Stimulated activated CD4-positive, alpha-beta T cell treated with anti-CD3 and anti-CD28 coated beads, TNF-alpha, amount 100 ng/mL, for 4 hours (primary cell): Measurements from ENCODE around the gene GCNA.
A peak's percentile ranks its signal among the peaks of the same experiment; 100 is the strongest.

Experiments used
- DNase-seq, 3 experiments: peaks; one replicate each; pipeline ENCODE4 v3.0.0-alpha.2; 2020; ENCODE audit warnings: low read depth in 3 of 3

The GCNA gene, protein sequence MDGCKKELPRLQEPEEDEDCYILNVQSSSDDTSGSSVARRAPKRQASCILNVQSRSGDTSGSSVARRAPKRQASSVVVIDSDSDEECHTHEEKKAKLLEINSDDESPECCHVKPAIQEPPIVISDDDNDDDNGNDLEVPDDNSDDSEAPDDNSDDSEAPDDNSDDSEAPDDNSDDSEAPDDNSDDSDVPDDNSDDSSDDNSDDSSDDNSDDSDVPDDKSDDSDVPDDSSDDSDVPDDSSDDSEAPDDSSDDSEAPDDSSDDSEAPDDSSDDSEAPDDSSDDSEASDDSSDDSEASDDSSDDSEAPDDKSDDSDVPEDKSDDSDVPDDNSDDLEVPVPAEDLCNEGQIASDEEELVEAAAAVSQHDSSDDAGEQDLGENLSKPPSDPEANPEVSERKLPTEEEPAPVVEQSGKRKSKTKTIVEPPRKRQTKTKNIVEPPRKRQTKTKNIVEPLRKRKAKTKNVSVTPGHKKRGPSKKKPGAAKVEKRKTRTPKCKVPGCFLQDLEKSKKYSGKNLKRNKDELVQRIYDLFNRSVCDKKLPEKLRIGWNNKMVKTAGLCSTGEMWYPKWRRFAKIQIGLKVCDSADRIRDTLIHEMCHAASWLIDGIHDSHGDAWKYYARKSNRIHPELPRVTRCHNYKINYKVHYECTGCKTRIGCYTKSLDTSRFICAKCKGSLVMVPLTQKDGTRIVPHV

DNA sequence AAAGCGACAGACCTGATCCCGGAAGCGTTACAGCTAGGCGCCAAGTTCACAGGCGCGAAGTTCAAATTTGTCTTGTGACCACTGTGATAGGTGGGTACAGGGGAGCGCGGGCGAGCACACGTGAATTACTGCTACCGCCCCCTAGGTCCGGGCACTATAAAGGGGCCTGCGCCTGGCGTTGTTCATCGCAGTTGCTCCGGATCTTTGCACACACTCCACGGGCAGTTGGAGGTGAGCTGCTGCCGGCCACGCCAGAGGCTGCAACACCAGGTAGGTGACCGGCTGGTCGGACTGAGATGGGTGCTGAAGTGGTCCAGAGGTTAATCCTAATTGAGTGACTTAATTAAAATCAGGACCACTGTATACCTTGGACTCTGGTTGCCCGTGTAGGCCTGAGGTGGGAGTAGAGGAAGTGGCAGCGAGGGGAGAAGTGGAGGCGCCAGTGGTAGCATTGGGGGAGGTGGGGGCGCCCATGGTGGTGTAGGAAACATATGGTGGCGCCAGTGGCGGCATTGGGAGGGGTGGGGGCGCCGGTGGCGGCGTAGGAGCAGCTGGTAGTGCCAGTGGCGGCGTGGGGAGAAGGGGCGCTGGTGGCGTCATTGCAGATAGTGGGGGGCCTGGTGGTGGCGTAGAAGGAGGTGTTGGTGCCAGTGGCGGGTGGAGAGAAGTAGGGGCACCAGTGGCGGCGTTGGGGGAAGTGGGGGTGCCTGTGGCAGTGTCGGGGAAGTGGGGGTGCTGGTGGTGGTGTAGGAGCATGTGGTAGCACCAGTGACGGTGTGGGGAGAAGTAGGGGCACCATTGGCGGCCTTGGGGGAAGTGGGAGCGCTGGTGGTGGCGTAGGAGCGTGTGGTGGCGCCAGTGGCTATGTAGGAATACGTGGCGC is at the start of gene GCNA:
GCNA (plus strand) TSS at position 185 of the 883 bp plus-strand sequence. CDS start 2,385 bp downstream, outside the sequence.
- no peak for DNase-seq

DNA sequence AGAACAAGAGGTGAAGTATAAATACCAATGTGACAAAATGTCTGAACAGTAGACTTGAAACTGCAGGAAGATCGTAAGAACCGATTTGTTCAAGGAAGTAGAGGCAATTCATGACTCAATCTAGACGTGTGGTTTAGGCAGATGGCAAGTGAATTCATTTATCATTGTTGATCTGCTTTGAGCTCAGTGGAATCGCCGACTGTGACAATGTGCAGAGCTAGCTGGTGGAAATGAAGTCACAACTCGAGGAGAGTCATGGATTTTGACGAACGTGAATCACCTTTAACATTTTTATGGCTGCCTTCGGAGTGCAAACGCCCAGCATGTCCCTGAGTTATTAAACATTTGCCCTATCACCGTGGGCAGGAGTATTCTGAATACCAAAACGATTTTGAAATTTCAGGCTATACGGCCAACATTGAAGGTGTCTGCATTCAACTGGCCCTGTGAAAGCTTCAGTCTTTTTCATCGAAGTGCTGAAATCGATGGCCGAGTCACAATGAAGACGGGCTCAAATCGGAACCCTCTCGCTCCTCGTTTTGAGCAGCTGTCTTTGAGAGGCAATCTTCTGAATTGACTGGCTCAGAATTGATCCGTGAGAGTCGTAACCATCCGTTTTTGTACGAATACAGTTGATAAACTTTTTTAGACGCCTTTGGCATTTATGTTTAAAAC is 46.0 kb upstream of the GCNA start:
- DNase-seq = peak in 1 of 3 experiments; percentile 41

DNA sequence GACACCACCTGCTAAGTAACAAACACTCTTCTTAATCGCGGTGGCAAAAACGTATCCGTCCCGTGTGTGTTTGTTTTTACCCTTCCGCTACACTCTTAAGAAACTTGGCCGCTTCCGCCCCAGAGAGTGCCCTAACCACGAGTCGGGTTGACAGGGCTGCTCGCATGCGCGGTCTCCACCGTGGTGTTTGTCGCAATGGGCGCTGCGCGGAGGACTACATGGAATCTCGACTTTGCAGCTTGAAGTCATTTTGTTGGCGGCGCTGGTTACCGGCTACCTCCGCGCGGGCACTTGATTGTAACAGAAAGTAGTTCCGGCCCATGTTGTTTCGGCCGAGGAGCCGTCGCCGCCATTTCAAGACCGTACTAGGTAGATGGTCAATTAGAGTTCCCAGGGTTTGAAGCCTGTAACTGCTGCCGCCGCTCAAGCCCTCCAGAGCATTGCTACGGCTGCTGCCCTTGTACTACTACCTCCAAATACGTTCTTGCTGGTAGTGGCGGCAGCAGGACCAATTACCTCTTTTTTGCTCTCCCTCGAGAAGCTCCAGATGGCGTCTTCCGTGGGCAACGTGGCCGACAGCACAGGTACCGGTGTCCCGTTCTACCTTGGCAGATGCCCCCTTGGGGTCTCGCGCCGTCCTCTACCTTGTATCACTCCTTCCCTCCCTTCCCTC is 45.3 kb upstream of the GCNA start, which contains the start of gene OGT:
OGT (plus strand) TSS at position 352 of the 673 bp plus-strand sequence; CDS start at position 548, 196 bp downstream.
- DNase-seq = peak; percentile 68 to 89 (median 82)

DNA sequence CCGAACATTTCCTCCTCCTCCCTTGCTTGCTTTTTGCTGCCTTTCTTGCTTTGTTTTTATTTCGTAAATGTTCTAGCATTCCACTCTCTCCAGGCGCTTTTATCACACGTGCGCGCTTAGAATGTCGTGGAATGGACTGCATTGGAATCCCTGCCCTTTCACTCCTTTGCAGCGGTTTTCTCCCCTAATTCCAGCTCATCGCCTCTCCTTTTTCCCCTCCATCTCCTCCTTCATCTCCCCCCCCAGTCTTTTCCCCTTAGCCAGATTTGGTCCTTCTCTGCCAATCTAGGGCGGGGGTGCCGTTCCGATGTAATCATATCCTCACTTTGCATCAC is 44.8 kb upstream of the GCNA start:
- DNase-seq = no peak

DNA sequence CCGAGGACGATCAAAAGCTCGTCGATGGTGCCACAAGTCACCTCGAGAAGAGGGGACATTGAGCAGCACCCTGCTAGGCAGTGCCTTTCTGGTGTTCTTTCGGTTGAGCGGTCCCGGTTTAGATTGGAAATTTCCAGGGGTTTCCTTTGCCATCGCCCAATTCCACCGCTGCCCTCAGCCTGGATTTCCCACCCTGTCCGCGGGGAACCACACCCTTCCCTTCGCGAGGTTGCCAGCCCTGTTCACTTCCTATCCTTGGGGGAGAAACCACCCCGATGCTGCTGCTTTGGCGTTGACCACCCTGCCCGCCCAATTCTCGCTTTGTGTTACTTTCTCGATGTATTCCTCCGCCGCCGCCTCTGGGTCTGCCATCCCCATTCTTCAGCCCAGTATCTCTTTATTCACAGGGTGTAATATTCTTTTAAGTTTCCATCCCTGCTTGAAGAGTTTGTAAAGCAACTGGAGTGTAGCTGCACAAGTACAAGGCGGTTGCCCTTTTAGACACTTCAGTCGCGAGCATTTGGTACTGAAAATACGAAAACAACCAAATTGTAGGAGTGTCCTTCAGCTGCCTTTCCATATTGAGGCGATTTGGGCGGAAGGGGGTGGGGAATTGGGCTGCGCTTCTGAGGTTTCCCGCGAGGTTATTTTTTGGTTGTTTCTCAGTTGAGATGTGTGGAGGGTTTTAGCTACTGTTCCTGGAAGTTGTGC is 44.2 kb upstream of the GCNA start:
- DNase-seq = peak in 1 of 3 experiments; percentile 39

DNA sequence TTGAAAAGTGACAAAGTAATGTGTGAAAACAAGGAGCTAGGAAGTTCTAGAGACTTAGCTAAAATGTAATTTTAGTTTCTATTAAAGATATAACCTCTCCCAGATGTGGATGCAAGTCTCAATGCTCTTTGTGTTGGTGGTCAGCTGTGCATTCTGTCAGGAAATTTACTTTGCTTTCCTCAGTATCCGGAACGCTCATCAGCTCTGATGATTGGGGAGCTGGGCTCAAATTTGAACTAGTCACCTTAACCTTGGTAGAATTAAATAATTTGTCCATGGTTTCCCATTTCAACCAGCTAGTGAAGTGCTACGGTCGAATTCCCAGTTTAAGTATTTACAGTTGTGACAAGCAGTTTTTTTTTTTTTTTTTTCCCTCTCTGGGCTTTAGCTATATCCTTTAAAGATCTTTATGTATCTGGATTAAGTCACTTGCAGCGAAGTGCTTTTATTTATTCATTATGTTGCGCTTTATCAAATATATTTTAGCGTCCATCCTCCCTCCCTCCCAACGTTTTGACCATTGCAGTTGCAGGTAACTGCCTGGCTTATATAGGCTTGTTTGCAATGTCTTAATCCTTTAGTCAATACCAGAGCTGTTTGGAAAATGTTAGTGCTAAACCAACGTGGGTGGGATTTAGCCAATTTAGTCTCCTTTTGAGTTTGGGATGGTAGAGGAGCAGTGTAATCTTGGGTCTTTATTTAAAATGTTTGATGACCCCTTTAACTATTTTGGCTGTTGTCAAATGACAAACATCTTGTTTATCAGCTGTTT is 43.3 kb upstream of the GCNA start:
- no peak for DNase-seq

DNA sequence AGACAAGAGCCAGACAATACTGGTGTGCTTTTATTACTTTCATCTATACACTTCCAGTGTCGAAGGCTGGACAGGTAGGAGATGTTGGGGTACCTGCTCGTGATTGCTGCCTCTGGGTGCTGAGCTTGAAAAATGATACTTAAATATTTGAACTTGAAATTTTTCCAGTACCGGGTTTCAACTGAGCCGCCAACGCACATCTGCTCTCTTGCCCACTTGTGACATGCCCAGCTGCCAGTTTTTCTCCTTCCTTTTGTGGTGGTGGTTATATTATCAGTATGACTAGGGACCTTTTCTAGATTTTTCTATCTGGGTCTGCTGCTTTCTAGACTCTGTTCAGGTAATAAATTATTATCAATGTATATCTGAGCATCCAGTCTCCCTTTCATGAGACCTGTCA is 42.0 kb upstream of the GCNA start:
- DNase-seq = peak in 1 of 3 experiments; percentile 19

DNA sequence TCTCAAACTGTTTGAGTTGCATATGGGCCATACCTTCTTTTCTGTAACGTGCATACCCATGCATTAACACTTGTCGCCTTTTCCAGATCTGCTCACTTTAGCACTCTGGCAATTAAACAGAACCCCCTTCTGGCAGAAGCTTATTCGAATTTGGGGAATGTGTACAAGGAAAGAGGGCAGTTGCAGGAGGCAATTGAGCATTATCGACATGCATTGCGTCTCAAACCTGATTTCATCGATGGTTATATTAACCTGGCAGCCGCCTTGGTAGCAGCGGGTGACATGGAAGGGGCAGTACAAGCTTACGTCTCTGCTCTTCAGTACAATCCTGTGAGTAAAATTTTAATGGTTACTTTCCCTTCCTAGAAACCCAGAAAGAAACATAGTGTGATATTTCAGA is 40.5 kb upstream of the GCNA start:
- DNase-seq = no peak

DNA sequence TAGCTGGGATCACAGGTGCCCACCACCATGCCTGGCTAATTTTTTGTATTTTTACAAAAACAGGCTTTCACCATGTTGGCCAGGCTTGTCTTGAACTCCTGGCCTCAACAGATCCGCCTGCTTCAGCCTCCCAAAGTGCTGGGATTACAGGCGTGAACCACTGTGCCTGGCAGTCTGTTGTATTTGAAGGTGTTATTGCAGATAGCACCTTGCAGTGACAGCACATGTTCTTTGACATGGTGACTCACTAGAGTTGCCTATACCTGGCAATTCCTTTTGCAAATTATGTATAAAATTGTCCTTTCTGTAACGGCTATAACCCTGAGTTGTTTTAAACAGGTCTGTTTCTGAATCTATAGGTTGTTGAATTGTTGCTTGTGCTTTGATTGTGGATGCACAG is 37.4 kb upstream of the GCNA start:
- no peak for DNase-seq

DNA sequence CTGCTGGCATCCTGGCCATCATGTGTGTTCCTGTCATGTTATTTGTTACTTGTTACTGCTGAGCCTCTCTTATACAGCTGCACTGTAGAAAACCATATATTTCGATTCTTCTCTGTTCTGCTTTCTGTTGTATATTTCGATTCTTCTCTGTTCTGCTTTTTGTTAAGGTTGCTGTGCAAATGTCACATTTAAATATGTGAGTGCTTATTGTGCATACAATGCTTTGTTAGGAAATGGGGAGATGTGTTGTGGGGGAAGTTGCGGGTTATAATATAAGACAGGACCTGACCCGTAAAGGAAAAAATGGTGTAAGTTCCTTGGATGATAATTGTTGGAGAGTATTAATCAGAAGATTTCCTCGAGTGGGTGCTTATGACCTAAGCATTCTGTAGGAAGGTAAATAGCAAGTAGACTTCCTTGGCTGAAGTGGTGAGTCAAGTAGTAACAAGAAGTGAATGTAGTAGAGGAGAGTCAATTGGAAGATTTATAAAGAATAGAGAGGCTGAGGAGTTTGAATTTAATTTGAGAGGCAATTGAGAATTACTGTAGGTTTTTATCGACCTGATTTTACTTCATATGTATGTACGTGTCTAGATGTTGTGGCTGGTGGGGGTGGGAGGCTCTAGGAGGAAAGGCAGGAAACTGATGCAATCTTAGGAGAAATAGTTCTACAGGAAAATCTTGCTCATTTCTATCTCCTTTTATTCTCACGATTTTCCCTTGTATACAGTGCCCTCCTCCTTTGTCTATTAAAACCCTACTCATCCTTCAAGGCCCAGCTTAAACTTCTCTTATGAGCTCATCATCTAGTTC is 36.8 kb upstream of the GCNA start:
- DNase-seq = no peak

DNA sequence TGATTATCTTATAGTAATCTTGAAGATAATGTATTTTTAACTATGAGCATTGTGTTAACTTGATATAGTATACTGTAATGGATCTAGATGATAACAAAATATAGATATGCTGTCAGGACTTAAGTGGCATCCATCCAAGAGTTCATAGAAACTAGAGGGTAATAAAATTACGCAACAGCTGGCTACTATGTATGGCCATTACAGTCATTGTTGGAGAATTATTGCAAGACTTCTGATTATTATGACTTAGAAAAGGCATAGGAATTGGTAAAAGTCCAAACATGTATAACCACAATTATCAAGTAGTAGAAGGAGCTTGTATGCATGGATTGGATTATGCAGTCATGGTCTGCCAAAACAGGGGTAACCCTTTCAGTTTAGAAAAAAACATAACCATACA is 35.8 kb upstream of the GCNA start:
- DNase-seq = no peak

DNA sequence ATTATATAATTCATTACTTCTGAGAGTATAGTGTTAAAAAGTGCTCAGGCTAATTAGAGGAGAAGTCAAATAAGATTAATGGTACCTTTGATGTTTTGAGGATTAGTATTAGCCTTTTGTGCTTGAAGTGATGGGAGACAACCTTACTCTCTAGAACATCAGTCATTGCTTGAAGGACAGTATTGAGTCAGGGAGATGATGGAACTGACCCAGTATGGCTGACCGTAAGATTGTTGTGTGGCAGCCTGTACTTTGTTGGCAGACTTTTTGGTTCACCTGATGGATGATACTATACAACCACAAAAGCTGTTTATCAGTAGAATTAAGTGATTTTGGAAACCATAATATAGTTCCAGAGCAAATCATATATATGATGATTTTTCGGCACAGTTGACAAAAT is 35.4 kb upstream of the GCNA start:
- no peak for DNase-seq

DNA sequence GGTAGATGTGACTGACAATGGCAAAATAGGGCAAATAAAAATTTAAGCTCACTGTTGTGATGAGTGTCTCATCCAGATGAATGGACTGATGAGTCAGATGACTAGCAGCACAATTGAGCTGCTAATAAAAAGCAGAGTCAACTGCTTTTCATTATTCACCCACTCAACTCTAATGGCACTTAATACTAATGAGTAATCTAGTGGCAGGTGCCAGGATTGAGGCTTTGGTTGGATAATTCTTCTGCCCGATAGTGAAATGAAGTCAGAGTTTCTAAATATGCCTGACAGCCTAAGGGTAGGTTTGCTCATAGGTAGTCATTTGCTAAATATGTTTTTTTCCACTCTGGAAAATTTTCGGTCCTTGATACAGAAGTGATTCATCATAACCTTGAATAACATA is 34.9 kb upstream of the GCNA start:
- DNase-seq = no peak

DNA sequence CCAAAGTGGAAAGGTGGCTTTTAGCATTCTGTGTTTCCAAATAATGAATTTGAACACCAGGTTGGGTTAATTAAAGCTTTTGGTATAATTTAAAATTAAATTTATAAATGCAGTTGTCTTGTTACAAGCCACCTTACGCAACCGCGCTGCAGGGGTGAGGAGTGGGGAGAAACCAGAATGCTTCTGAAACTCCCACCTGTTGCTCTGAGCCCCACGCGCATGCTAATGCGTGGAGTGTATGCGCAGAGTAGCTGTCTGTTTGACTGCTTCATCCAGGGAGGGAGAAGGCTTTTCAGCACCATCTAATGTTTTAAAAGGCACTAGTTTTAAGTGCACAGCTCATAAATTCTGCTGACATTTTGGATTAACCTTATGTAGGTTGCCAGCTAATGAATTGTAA is 32.9 kb upstream of the GCNA start:
- DNase-seq = no peak

DNA sequence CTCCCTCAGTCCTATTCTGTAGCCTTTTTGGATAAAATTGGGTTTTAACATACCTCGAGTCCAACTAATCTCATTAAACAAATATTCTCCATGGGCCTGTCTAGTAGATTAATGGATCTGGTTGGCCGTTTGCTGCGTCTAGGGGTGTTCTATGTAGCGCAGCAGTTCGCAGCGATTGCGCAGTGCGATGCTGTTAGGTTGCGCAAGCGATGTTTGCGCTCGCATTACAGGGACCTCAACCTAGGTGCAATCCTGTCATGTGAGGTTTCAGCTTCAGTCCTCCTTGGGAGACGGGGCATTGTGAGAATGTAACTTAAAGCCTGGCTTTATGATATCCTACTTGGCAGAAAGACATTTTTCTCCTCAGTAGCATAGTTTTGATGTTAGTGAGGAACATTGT is 31.4 kb upstream of the GCNA start:
- no peak for DNase-seq

DNA sequence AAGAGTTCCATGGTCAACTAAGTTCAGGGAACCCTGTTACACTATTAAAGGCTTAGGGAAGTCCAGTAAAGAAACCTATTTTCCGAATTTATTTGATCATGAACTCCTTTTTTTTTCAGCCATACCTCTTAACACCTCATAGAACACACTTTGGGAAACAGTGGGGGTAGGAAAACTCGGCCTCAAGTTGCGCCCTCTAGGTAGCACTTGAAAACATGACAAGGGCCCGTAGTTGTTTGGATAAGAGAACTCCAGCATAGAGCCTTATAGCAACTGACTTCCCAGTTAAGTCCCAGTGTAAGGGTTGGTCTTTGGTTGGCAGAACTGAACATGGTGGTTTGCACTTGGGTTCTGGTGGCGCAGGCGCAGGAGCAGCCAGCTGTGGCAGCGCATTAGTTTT is 30.9 kb upstream of the GCNA start:
- no peak for DNase-seq

DNA sequence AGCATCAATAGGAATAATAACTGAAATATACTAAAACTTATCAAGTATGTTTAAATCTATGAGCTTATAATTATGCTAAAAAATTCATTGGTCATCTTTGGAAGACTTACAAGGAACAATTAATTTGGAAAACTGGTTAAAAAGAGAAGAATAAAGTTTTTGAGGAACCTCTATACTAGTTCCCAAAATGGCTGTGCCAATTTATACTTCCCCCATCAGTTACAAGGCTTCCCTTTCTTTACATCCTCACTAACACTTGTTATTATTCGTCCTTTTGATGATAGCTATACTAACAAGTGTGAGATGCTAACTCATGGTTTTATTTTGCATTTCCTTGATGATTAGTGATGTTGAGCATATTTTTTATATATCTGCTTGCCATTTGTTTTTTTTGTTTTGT is 28.3 kb upstream of the GCNA start:
- no peak for DNase-seq

DNA sequence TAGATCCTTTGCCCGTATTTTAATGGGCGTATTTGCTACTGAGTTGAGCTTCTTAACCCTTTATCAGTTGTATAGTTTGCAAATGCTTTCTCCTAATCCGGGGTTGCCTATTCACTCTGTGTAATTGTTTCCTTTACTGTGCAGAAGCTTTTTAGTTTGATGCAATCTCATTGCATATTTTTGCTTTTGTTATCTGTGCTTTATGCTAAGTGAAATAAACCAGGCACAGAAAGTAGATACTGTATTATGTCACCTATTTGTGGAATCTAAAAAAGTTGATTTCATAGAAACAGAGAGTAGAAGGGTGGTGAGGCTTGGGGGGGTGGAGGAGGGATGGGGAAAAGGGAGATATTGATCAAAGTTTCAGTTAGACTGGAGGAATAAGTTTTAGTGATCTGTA is 27.7 kb upstream of the GCNA start:
- no peak for DNase-seq

DNA sequence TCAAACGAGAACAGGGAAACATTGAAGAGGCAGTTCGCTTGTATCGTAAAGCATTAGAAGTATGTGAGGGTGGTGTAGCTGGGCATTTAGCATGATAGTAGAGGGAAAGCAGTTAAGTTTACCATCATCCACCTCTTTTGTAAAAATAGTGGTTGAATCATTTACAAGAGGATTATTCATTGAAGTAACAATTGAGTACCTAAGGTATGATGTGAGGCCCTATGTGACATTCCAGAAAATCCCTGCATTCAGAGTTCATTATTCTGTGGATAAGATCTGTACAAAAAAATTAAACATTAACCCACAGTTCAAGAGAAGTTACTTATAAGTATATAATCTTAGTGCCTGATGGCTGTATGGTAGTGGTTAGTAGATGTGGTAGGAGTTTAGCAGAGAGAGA is 22.2 kb upstream of the GCNA start:
- DNase-seq = no peak
